Tibial artery (tissue), 4 donors: ENCODE results near the gene PROK1.

Experiments
- DNase-seq, 2 donors: peaks; one replicate each; pipeline ENCODE4 v3.0.0-alpha.2; 2019
- H3K27ac ChIP-seq, 2 donors: fragments of 200-600 bp; sonication (generic) in 1 of 2; 1 replicate in 1 of 2; 2 replicates in 1 of 2; pipeline ENCODE4 v1.5.1; 2018 to 2019; ENCODE audit warnings: mild to moderate bottlenecking in 1 of 2
- H3K27me3 ChIP-seq, 2 donors: fragments of 200-600 bp; sonication (generic) in 1 of 2; one replicate each; pipeline versions ENCODE4 v1.5.1 to v1.6.0; 2016 to 2019
- H3K36me3 ChIP-seq, 3 donors: fragments of 200-600 bp; sonication (generic) in 2 of 3; one replicate each; pipeline ENCODE4 v1.5.1; 2016 to 2019; ENCODE audit warnings: mild to moderate bottlenecking in 2 of 3
- H3K4me1 ChIP-seq, 4 donors: fragments of 200-600 bp; sonication (generic) in 2 of 4; 1 replicate in 3 of 4; 2 replicates in 1 of 4; pipeline ENCODE4 v1.5.1; 2016 to 2019
- H3K4me3 ChIP-seq, 2 donors: fragments of 200-600 bp; sonication (generic) in 1 of 2; 1 replicate in 1 of 2; 2 replicates in 1 of 2; pipeline ENCODE4 v1.5.1; 2018 to 2019; ENCODE audit warnings: mild to moderate bottlenecking in 2 of 2
- H3K9me3 ChIP-seq, 3 donors: fragments of 200-600 bp; sonication (generic) in 1 of 3; one replicate each; pipeline ENCODE4 v1.5.1; 2016 to 2019
- CTCF ChIP-seq, 2 experiments: fragments of 200-600 bp in 1 of 2; fragments of 450-650 bp in 1 of 2; IDR thresholded peaks; one replicate each; pipeline ENCODE4 v1.5.1; 2017 to 2019; ENCODE audit warnings: antibody characterized with exemption in 2 of 2, mild to moderate bottlenecking in 1 of 2, moderate library complexity in 1 of 2
- intact Hi-C: fragments of 100-400 bp; cut with DNase I; formaldehyde crosslinking; loops from one replicate; pipeline ENCODE4 v1.15.0; 2023; ENCODE audit warnings: low total_unique reads

PROK1 gene

DNA sequence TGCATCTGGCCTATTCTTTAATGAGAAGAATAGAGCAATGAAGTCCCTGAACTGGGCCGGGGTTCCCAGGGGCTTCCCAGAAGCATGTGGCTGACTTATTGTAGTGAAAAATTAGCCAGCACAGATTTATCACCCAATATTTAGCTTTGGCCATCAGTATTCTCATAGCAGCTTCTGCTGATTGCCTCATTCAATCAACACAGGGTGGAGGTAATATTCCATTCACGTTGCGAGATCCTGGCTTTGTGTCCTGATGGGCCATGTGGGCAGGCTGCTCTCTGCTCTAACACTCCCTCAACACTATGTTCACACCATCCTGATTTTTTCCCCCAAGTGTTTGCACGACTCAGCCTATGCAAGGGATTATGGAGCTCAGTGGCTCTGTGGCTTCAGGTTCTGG is 22.0 kb upstream of the PROK1 start:
- TF ChIP-seq CTCF (IDR thresholded peaks at IDR 0.05), result no peak
- Histone ChIP-seq H3K36me3 (no peaks in the 10 kb centered on the region), H3K4me3 (no peak overlapping the region), H3K27me3 (peaks cover 0 to 13% of the 10 kb centered on the region in 2 donors), H3K9me3 (no peaks in the 10 kb centered on the region), H3K27ac (no peak overlapping the region), H3K4me1 (peaks cover 0 to 4% (median 0%) of the 10 kb centered on the region in 4 donors)
- DNase-seq, result peak; percentile 52 to 60
- intact Hi-C loops, result no loop called here

GRCh38 chr1:110430366-110430765 is 20.6 kb upstream of the PROK1 start:
- DNase-seq, result peak in 1 of 2 donors; percentile 39
- no peaks in the 10 kb centered on the region for H3K36me3 ChIP-seq
- H3K9me3 ChIP-seq, result no peaks in the 10 kb centered on the region
- H3K4me1 ChIP-seq, result no peaks in the 10 kb centered on the region
- intact Hi-C loops, result no loop called here
- H3K27me3 ChIP-seq, result peaks cover 0 to 13% of the 10 kb centered on the region in 2 donors
- H3K4me3 ChIP-seq, result no peak overlapping the region
- H3K27ac ChIP-seq, result no peak overlapping the region
- no peak for TF ChIP-seq CTCF (IDR thresholded peaks at IDR 0.05)

DNA sequence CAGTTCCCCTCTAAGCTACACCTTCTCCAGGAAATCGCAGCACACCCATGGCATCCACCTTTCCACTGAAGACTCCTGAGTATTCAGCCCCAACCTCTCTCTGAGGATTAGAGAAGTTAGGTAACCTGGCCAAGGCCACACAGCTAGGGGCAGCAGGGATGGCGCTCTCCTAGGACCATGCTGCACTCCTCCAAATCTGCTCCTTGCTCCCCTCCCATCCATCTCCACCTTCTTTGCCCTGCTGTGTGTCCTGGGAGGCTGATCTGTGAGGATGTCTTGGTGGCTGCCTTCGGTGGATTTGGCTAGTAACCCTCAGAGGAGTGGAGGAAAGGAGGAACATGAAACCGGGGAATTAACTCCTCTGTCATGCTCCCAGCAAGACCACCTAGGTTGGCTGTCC is 20.0 kb upstream of the PROK1 start:
- no peak overlapping the region for H3K4me3 ChIP-seq
- peaks cover 0 to 13% of the 10 kb centered on the region in 2 donors for H3K27me3 ChIP-seq
- no peak for DNase-seq
- H3K27ac ChIP-seq, result no peak overlapping the region
- no peak for TF ChIP-seq CTCF (IDR thresholded peaks at IDR 0.05)
- H3K4me1 ChIP-seq, result no peaks in the 10 kb centered on the region
- intact Hi-C loops, result no loop called here
- H3K36me3 ChIP-seq, result no peaks in the 10 kb centered on the region
- no peaks in the 10 kb centered on the region for H3K9me3 ChIP-seq

DNA sequence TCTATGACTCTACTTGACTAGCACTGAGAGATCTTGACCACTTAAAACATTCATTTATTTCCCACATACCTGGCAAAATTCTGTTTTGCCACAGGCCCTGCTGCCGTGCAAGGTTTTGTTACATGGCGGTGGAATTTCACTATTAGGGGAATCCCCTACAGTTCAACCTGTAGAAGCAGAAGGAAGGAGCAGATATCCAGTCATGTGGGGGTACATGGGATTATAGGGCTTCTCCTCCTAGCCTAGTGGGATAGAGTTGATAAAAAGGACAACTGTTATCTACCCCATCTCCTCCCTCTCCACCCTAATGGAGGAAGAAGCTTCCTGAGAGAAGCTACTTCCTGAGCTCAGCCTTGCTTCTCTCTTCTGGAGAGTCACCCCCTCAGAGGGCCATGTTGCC is 17.7 kb upstream of the PROK1 start:
- no peak for TF ChIP-seq CTCF (IDR thresholded peaks at IDR 0.05)
- intact Hi-C loops, result no loop called here
- peaks cover 0 to 13% of the 10 kb centered on the region in 2 donors for H3K27me3 ChIP-seq
- no peak for DNase-seq
- no peaks in the 10 kb centered on the region for H3K9me3 ChIP-seq
- H3K4me1 ChIP-seq, result no peaks in the 10 kb centered on the region
- no peak overlapping the region for H3K27ac ChIP-seq
- H3K4me3 ChIP-seq, result no peak overlapping the region
- no peaks in the 10 kb centered on the region for H3K36me3 ChIP-seq

GRCh38 chr1:110433803-110434202 is 17.1 kb upstream of the PROK1 start:
- H3K36me3 ChIP-seq, result no peaks in the 10 kb centered on the region
- DNase-seq, result peak in 1 of 2 donors; percentile 68
- H3K4me1 ChIP-seq, result no peaks in the 10 kb centered on the region
- intact Hi-C loops, result no loop called here
- no peak overlapping the region for H3K27ac ChIP-seq
- no peaks in the 10 kb centered on the region for H3K9me3 ChIP-seq
- H3K27me3 ChIP-seq, result peaks cover 0 to 13% of the 10 kb centered on the region in 2 donors
- TF ChIP-seq CTCF (IDR thresholded peaks at IDR 0.05), result no peak
- H3K4me3 ChIP-seq, result no peak overlapping the region

DNA sequence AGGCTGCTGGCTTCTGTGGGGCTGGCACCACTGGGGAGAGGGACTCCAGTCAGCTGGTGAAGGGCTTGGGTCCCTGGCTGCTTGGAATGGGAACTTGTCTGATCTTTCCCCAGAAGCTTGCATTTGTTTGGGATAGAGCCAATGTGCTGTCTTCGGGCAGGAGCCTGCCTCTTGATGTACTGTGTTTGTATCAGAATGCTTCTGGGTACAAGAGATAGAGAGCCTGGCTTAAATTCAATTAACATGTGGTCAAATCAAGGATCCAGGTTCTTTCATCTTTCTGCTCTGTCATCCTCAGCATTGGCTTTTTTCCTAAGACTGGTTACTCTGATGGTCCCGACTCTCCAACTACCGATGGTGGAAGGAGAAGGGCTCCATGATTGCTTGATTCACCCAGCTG is 16.0 kb upstream of the PROK1 start:
- no peak for TF ChIP-seq CTCF (IDR thresholded peaks at IDR 0.05)
- Histone ChIP-seq H3K36me3 (no peaks in the 10 kb centered on the region), H3K4me3 (no peak overlapping the region), H3K27ac (no peak overlapping the region), H3K4me1 (no peaks in the 10 kb centered on the region), H3K9me3 (no peaks in the 10 kb centered on the region), H3K27me3 (peaks cover 0 to 11% of the 10 kb centered on the region in 2 donors)
- intact Hi-C loops, result no loop called here
- no peak for DNase-seq
